Right renal pelvis (tissue), 4 donors: ENCODE measurements around the gene SPANXN1. TPM values are rescaled to one million over a fixed set of nuclear protein-coding genes. Genes with fewer than 3 reads are reported as not detected.
"Not testable (repeated sequence)": the region's sequence is repeated elsewhere in the genome, so short reads cannot be mapped to it uniquely, and the experiment has no call there.

Experiments
- DNase-seq, 4 donors: peaks; one replicate each; pipeline ENCODE4 v3.0.0-alpha.2; 2013; ENCODE audit warnings: low read depth in 4 of 4, low spot score in 3 of 4, missing footprints in 1 of 4
- polyA plus RNA-seq, 4 donors: library from polyadenylated mRNA; unstranded; fragments of 120-200 nt; gene quantifications; one replicate each; pipeline ENCODE4 v1.2.1, GENCODE V29; 2013; ENCODE audit not compliant: insufficient read length in 4 of 4

Gene SPANXN1
- under 1 TPM in 1 of 4 donors, not detected in 3; 0.09 TPM for polyA plus RNA-seq

- not testable (repeated sequence) for DNase-seq
Measured at GRCh38 chrX:145247203-145247602, at the start of gene SPANXN1. TSS of gene SPANXN1 (plus strand) at chrX:145247503. CDS start at chrX:145247587, 84 bp downstream.

GRCh38 chrX:145199078-145199477 is 48.2 kb upstream of the SPANXN1 start:
- no peak for DNase-seq

DNA sequence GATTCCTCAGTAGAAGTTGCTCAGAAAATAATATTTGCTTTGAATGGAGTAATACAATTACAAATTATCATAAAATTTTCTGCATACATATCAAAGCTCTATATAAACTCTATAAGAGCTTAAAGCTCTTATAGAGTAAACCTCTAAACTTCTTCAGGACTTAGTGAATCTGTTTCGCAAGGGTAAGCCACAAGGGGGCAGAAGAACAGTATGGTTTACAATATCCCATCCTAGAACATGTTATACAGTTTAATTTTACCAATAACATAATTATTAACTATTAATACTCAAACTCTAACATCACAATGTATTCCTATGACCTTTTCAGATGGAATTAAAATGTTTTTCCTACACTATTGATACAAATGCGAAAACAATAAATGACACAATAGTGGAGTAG is 33.8 kb upstream of the SPANXN1 start:
- no peak for DNase-seq

DNA sequence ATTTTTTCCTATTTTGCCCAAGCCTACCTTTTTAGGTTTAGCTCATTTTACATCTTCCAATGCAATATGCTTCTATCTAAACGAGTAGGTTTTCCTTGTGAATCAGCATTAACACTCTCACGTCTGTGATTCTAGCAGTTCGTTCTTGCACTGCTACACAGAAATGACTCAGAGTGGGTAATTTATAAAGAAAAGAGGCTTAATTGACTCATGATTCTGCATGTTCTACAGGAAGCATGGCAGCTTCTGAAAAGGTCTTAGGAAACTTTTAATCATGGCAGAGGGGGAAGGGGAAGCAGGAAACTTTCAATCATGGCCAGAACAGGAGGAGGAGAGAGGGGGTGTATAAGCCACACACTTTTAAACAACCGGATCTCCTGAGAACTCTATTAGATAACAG is 44.9 kb downstream of the SPANXN1 start:
- DNase-seq = no peak
